Middle frontal gyrus (tissue), 1 donor: Measurements from ENCODE around the gene TBX21.

Source experiments
- DNase-seq: peaks from one replicate; pipeline ENCODE4 v3.0.0-alpha.2; 2015; ENCODE audit warnings: low spot score; ENCODE audit errors: extremely low spot score

The TBX21 gene

GRCh38 chr17:47697906-47698711, 34.9 kb upstream of the TBX21 start:
- no peak for DNase-seq

GRCh38 chr17:47698749-47699535, 34.1 kb upstream of the TBX21 start:
- DNase-seq = no peak

- DNase-seq = no peak
Measured at GRCh38 chr17:47699536-47699840, 33.5 kb upstream of the TBX21 start.

GRCh38 chr17:47700471-47701449, 32.3 kb upstream of the TBX21 start:
- DNase-seq = no peak

GRCh38 chr17:47701608-47702007, 31.4 kb upstream of the TBX21 start:
- no peak for DNase-seq

GRCh38 chr17:47702391-47702995, 30.5 kb upstream of the TBX21 start:
- no peak for DNase-seq

- DNase-seq = no peak
Measured at GRCh38 chr17:47703191-47703591, 29.8 kb upstream of the TBX21 start.

- no peak for DNase-seq
Measured at GRCh38 chr17:47703671-47704070, 29.4 kb upstream of the TBX21 start.

- no peak for DNase-seq
Measured at GRCh38 chr17:47704116-47704515, 28.9 kb upstream of the TBX21 start.

GRCh38 chr17:47704736-47705135, 28.3 kb upstream of the TBX21 start:
- no peak for DNase-seq

GRCh38 chr17:47705536-47706530, 27.2 kb upstream of the TBX21 start:
- DNase-seq = no peak

GRCh38 chr17:47707056-47707804, 25.8 kb upstream of the TBX21 start:
- no peak for DNase-seq

- no peak for DNase-seq
Measured at GRCh38 chr17:47707884-47708283, 25.2 kb upstream of the TBX21 start.

GRCh38 chr17:47708312-47708863, 24.6 kb upstream of the TBX21 start:
- DNase-seq = no peak

GRCh38 chr17:47708864-47709541, 24.0 kb upstream of the TBX21 start:
- no peak for DNase-seq

- DNase-seq = no peak
Measured at GRCh38 chr17:47709594-47709993, 23.4 kb upstream of the TBX21 start.

GRCh38 chr17:47711366-47712099, 21.5 kb upstream of the TBX21 start:
- DNase-seq = no peak
